KMS-11 (cell line): Measurements from ENCODE around the gene YRDC.

Experiments
- H2AFZ ChIP-seq: fragments of 200-600 bp; sonication (generic); 2 replicates; pipeline ENCODE4 v1.6.1; 2016; ENCODE audit warnings: antibody characterized with exemption, mixed run types, low read depth
- H3K27ac ChIP-seq: fragments of 200-600 bp; sonication (generic); 2 replicates; pipeline ENCODE4 v1.6.1; 2016; ENCODE audit warnings: mild to moderate bottlenecking, mixed run types
- H3K27me3 ChIP-seq: fragments of 200-600 bp; sonication (generic); 2 replicates; pipeline ENCODE4 v1.6.1; 2017; ENCODE audit warnings: mild to moderate bottlenecking, low read depth, mixed run types, moderate library complexity; ENCODE audit not compliant: insufficient read depth
- H3K36me3 ChIP-seq: fragments of 200-600 bp; sonication (generic); 2 replicates; pipeline ENCODE4 v1.6.1; 2017; ENCODE audit warnings: mild to moderate bottlenecking, mixed run types; ENCODE audit not compliant: insufficient read depth
- H3K4me1 ChIP-seq: fragments of 200-600 bp; sonication (generic); 2 replicates; pipeline ENCODE4 v1.6.1; 2016; ENCODE audit warnings: mild to moderate bottlenecking, low read depth, mixed run types; ENCODE audit not compliant: poor library complexity, severe bottlenecking
- H3K4me2 ChIP-seq: fragments of 200-600 bp; sonication (generic); 2 replicates; pipeline ENCODE4 v1.7.0; 2016; ENCODE audit warnings: mild to moderate bottlenecking, mixed run types
- H3K4me3 ChIP-seq: fragments of 200-600 bp; sonication (generic); IDR thresholded peaks from 2 replicates; pipeline ENCODE4 v1.6.1; 2017; ENCODE audit warnings: low read depth, low read length, mixed read lengths; ENCODE audit not compliant: insufficient read depth
- H3K79me2 ChIP-seq: fragments of 200-600 bp; sonication (generic); 2 replicates; pipeline ENCODE4 v1.6.1; 2016; ENCODE audit warnings: low read depth, mixed run types; ENCODE audit not compliant: insufficient read depth
- H3K9ac ChIP-seq: fragments of 200-600 bp; sonication (generic); 2 replicates; pipeline ENCODE4 v1.6.1; 2016; ENCODE audit warnings: mild to moderate bottlenecking, mixed run types
- H4K20me1 ChIP-seq: fragments of 200-600 bp; sonication (generic); 2 replicates; pipeline ENCODE4 v1.6.1; 2016; ENCODE audit warnings: mild to moderate bottlenecking, mixed run types; ENCODE audit not compliant: insufficient read depth
- TF ChIP-seq, protein P1 (sequence below): fragments of 200-600 bp; sonication (generic); conservative IDR thresholded peaks from 2 replicates; pipeline ENCODE4 v1.6.1; 2017; ENCODE audit warnings: low read depth, mild to moderate bottlenecking, antibody characterized with exemption, low read length, moderate library complexity, mixed read lengths

Gene YRDC

GRCh38 chr1:37831109-37831508, 23.1 kb upstream of the YRDC start:
- H3K27ac ChIP-seq, result no peak overlapping the region
- no peak overlapping the region for H2AFZ ChIP-seq
- no peaks in the 10 kb centered on the region for H3K27me3 ChIP-seq
- TF ChIP-seq, protein P1, sequence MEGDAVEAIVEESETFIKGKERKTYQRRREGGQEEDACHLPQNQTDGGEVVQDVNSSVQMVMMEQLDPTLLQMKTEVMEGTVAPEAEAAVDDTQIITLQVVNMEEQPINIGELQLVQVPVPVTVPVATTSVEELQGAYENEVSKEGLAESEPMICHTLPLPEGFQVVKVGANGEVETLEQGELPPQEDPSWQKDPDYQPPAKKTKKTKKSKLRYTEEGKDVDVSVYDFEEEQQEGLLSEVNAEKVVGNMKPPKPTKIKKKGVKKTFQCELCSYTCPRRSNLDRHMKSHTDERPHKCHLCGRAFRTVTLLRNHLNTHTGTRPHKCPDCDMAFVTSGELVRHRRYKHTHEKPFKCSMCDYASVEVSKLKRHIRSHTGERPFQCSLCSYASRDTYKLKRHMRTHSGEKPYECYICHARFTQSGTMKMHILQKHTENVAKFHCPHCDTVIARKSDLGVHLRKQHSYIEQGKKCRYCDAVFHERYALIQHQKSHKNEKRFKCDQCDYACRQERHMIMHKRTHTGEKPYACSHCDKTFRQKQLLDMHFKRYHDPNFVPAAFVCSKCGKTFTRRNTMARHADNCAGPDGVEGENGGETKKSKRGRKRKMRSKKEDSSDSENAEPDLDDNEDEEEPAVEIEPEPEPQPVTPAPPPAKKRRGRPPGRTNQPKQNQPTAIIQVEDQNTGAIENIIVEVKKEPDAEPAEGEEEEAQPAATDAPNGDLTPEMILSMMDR, result no peak
- no peaks in the 10 kb centered on the region for H3K4me1 ChIP-seq
- no peak overlapping the region for H3K4me3 ChIP-seq
- H3K9ac ChIP-seq, result no peak overlapping the region
- no peaks in the 10 kb centered on the region for H3K79me2 ChIP-seq
- no peaks in the 10 kb centered on the region for H4K20me1 ChIP-seq
- no peak overlapping the region for H3K4me2 ChIP-seq
- peaks cover 6% of the 10 kb centered on the region; the same call in 1 of the 2 replicates for H3K36me3 ChIP-seq

DNA sequence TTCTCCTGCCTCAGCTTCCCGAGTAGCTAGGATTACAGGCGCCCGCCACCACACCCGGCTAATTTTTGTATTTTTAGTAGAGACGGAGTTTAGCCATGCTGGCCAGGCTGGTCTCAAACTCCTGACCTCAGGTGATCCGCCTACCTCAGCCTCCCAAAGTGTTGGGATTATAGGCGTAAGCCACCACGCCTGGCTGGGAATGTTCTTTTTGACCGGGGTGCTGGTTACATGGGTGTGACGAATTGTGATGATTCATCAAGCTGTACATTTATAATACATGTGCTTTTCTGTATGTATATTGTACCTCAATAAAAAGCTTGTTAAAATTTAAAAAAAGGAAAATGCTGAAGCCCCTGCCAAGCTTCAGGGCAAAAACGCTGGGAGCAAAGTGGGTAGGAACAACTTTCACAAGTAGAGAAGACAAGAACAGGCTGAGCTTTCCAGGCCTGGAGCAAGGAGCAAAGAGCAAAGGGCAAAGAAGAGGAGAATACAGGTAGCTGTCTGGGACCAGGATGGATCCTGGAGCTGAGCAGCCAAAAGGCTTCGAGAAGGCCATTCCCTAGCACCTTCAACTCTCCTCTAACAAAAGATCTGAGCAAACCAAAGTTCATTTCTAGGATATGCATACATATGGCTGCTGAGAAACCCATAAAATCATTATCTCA, 20.5 kb upstream of the YRDC start:
- H3K27me3 ChIP-seq, result no peaks in the 10 kb centered on the region
- H4K20me1 ChIP-seq, result no peaks in the 10 kb centered on the region
- TF ChIP-seq, protein P1, result no peak
- H3K9ac ChIP-seq, result no peak overlapping the region
- H3K27ac ChIP-seq, result no peak overlapping the region
- no peak overlapping the region for H3K4me3 ChIP-seq
- H3K4me1 ChIP-seq, result no peaks in the 10 kb centered on the region
- H2AFZ ChIP-seq, result no peak overlapping the region
- H3K36me3 ChIP-seq, result peaks cover 5% of the 10 kb centered on the region; the same call in 1 of the 2 replicates
- H3K4me2 ChIP-seq, result no peak overlapping the region
- H3K79me2 ChIP-seq, result no peaks in the 10 kb centered on the region

DNA sequence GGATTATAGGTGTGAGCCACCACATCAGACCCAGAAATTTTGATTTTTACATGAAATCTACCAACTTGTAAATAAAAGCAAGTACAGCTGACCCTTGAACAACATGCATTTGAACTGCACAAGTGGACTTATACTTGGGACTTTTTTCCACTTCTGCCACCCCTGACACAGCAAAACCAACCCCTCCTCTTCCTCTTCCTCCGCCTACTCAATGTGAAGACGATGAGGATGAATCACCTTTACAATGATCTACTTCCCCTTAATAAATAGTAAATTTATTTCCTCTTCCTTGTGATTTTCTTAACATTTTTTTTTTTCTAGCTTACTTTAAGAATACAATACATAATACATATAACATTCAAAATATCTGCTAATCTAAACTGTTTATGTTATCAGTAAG, 17.5 kb upstream of the YRDC start:
- no peaks in the 10 kb centered on the region; the same call in 1 of the 2 replicates for H3K36me3 ChIP-seq
- TF ChIP-seq, protein P1, result no peak
- no peaks in the 10 kb centered on the region for H3K4me1 ChIP-seq
- H4K20me1 ChIP-seq, result no peaks in the 10 kb centered on the region
- no peak overlapping the region for H2AFZ ChIP-seq
- H3K27me3 ChIP-seq, result no peaks in the 10 kb centered on the region
- H3K4me3 ChIP-seq, result no peak overlapping the region
- no peak overlapping the region for H3K9ac ChIP-seq
- H3K27ac ChIP-seq, result no peak overlapping the region
- H3K79me2 ChIP-seq, result no peaks in the 10 kb centered on the region
- no peak overlapping the region for H3K4me2 ChIP-seq

- Histone ChIP-seq H3K4me1 (no peaks in the 10 kb centered on the region), H3K27me3 (no peaks in the 10 kb centered on the region), H3K79me2 (no peaks in the 10 kb centered on the region), H2AFZ (no peak overlapping the region), H3K36me3 (peaks cover 3% of the 10 kb centered on the region; the same call in 1 of the 2 replicates), H3K9ac (no peak overlapping the region), H3K27ac (no peak overlapping the region), H4K20me1 (no peaks in the 10 kb centered on the region), H3K4me2 (no peak overlapping the region), H3K4me3 (no peak overlapping the region)
- TF ChIP-seq, protein P1, result no peak
These were observed 16.0 kb upstream of the YRDC start for GRCh38 chr1:37824001-37824400.
